Vagina (tissue), 2 donors: Measurements from ENCODE around the gene NDST1.

Experiments
- POLR2A ChIP-seq, 2 donors: fragments of 450-650 bp; IDR thresholded peaks; one replicate each; pipeline ENCODE4 v1.6.1; 2017; ENCODE audit warnings: antibody characterized with exemption in 2 of 2, mild to moderate bottlenecking in 2 of 2, moderate library complexity in 2 of 2
- POLR2AphosphoS5 ChIP-seq, 2 donors: sonication (generic); formaldehyde crosslinking; IDR thresholded peaks; one replicate each; pipeline ENCODE4 v1.9.0; 2017; ENCODE audit warnings: antibody characterized with exemption in 2 of 2, mild to moderate bottlenecking in 2 of 2, low read depth in 1 of 2; ENCODE audit not compliant: insufficient read depth in 1 of 2
- TF ChIP-seq, protein P1 (sequence below), 3 experiments: fragments of 450-650 bp in 2 of 3; fragments of 200-600 bp in 1 of 3; sonication (generic) in 1 of 3; IDR thresholded peaks; one replicate each; pipeline ENCODE4 v1.5.1; 2017 to 2019; ENCODE audit warnings: antibody characterized with exemption in 3 of 3, mild to moderate bottlenecking in 2 of 3, moderate library complexity in 2 of 3

DNA sequence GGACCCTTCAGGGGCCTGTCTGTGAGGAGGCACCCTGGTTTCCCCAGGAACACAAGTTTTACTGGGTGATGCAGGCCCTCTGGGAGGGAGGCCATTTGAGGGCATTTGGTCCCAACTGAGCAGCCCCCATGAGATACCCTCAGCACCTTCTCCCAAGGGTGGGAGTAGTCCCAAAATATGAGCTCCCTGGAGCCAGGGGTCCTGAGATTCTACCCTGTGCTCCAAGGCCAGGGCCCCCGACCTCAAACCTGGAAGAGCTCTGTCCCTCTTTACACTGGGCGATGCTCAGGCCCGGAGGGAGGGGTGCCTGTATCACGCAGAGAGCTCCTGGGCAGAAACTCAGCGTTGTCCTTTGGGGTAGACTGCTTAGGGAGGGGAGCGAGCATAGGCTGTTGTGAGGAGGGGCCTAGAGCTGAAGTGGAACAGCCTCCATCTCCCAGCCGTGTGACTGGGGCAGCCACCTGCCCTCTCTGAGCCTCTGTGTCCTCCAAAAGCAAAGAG lies 68.6 kb downstream of the NDST1 start:
- TF ChIP-seq, protein P1, sequence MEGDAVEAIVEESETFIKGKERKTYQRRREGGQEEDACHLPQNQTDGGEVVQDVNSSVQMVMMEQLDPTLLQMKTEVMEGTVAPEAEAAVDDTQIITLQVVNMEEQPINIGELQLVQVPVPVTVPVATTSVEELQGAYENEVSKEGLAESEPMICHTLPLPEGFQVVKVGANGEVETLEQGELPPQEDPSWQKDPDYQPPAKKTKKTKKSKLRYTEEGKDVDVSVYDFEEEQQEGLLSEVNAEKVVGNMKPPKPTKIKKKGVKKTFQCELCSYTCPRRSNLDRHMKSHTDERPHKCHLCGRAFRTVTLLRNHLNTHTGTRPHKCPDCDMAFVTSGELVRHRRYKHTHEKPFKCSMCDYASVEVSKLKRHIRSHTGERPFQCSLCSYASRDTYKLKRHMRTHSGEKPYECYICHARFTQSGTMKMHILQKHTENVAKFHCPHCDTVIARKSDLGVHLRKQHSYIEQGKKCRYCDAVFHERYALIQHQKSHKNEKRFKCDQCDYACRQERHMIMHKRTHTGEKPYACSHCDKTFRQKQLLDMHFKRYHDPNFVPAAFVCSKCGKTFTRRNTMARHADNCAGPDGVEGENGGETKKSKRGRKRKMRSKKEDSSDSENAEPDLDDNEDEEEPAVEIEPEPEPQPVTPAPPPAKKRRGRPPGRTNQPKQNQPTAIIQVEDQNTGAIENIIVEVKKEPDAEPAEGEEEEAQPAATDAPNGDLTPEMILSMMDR (IDR thresholded peaks at IDR 0.05) = no peak
- TF ChIP-seq POLR2A (IDR thresholded peaks at IDR 0.05) = no peak
- no peak for TF ChIP-seq POLR2AphosphoS5 (IDR thresholded peaks at IDR 0.05; ENCODE audit: insufficient read depth in 1 of 2, low read depth in 1 of 2)
